ENCODE measurements around the gene TCF7L2. TPM values are rescaled to one million over a fixed set of nuclear protein-coding genes. Genes with fewer than 3 reads are reported as not detected.

TCF7L2 gene
- total RNA-seq, 1 donor from 2014 or later: 10.8 TPM

DNA sequence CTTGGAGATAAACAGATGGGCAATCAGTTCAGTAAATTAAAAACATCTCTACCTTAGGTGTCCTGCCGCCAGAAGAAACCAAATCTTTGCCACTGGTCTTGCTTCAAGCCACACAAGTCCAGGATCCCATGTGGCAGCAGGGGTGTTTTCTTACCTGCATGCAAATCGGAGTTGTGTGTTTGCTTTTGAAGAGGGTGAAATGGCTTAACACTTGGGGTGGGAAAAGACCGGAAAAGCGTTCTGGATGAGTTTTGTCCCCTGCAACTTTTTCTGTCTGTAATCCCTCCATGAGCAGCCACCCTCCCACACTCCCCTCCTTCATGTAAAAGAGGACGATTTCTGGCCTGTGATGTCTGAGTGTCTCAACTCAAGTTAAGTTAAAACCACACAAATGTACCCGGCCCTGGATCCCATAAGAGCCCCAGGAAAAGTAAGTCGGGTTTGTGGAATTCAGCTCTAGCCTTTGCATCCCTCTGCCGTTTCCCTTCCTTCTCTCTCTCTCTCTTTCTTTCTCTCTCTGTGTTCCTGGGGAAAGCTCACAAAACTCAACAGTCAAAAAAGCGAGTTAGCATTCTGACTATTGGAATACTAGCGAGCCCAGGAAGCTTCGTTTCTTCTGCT is 178.5 kb downstream of the TCF7L2 start:
- no peak for ATAC-seq

DNA sequence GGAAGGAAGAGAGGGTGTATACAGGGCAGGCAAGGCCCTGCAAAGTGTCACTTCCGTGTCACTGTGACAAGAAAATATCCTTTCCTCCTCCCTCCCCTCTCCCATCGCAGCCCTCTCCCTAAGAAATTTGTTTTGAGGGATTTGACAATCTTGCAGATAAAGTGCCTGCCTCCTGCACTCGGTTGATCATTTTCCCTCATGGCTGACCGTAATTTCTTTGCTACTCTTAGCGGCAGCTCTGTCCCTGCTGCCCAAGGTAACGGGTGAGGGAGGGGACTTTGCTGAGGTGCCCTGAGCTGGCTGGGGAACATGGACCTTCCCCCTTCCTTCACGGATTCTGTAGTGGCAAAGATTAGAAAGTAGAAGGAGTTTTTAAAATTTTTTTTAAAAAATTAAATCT is 179.1 kb downstream of the TCF7L2 start:
- ATAC-seq: no peak

DNA sequence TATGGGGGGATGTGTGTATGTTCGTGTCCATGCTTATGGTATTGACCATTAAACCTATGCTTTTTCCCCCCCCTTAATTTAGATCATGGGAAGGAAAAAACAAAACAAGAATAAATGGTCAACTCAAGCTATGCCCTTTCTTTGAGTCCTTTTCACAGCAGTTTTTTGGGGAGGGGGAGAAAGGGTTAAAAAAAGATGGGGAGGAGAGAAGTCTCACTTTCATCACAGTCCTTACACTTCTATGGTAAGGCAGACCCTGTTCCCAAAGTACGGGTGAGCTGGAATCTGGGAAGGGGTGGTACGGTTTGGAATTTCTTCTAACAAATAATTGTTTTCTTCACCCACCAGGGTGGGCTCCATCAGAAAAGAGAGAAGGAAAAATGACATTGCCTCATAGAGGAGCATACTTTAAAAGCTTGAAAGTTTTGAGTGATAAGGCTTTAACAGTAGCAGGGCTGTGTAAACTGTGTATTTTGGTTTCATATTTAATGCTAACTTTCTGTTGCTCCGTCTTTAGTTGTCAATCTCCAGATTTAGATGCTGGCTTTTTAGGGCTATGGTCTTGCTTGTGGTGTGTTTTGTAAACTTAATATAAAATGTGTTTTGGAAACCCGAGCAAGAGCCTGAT is 180.1 kb downstream of the TCF7L2 start:
- ATAC-seq: no peak

DNA sequence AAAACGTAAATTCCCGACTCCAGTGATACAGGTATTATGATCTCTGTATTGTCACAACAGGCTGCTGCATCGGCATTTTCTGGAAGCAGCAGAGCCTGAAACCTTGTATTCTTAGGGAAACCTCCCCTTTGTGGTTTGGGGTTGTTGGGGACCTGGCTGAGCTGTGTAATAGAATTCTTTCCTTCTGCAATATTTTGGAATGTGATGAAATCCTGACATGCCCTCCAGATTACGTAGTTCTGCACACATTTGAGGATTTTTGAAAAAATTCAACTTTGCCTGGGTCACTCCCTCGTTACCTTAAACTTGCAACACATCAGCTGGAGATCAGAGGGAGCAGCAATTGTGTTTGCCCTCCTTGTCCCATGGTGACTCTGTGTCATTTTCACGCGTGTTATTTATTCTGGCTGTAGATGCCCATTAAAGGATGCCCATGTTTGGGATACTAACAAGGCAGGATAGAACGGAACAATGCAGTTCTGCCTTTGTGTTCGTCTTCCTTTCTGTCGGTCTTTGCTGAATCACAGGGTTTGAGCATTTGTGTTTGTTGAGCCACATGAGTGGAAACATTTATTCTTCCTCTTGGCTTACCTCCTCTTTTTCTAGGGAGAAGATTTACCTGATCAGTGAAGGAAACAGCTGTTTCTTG is 181.7 kb downstream of the TCF7L2 start:
- ATAC-seq: no peak

DNA sequence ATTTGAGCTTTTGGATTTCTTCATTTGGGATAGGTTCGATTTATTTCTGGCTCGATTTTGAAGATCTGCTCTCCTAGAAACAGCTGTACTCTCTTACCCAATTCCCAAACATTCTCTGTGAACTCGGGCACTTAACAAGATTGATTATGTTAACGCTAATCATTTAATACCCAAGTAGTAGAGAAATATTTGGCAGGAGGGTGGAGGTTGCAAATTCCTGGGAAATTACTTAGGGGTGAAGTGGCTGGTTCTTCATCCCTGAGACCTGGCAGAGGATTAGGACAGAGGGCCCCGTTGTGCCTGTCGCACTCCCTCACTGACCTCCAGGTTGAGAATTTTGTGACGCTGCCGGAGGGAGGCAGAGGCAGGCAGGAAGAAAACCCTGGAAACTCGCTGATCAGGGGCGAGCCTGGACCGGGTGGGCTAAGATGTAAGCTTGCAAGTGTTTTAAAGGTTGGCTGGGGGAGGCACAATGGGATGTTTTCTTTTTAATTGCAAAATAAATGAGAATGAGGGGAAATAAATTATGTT is 182.6 kb downstream of the TCF7L2 start:
- ATAC-seq: no peak

DNA sequence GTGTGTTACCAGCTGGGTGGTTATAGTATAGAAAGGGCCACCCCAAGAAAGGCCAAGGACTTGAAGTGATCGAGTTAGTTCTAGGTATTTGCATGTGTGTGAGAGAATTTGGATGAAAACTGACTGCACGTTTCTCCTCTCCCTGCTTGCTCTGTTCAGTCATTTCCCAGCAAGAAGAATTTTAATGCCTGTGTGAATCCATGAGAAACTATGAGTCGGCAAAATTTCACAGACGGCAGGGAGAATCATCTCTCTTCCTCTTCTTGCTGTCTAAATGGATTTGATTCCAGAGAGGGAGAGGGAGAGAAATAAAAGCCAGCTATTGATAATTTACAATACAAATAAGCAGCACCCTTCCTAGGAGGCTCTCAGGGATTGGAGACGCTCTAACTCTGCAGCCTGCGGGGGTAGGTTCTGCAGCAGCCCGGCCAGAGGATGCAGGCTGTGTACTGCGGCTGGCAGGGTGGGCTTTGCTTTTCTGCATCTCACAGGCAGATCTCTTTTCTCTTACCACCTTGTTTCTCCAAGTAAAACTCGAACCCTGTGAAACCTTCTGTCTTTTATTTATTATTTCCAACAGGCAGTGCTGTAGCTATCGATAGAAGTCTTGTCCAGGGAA is 183.6 kb downstream of the TCF7L2 start:
- ATAC-seq: no peak

DNA sequence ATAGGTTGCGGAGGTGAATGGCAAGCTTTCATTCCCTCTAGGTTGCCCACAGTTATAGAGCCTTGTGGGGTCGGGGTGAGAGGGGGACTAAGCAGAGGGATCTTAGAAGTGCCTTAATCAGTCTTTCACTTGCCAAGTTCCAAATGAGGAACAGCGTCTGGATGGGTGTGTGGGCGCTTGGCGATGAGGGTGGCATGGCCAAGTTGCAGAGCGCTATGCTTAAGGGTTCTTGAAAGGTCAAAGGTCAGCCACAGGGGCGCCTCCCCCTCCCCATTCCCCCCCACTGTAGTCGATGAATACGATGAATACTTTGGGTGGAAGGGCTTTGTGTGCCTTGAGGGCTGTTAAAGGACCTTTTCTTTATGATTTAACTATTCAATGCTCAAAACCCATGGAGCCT is 185.0 kb downstream of the TCF7L2 start:
- no peak for ATAC-seq

DNA sequence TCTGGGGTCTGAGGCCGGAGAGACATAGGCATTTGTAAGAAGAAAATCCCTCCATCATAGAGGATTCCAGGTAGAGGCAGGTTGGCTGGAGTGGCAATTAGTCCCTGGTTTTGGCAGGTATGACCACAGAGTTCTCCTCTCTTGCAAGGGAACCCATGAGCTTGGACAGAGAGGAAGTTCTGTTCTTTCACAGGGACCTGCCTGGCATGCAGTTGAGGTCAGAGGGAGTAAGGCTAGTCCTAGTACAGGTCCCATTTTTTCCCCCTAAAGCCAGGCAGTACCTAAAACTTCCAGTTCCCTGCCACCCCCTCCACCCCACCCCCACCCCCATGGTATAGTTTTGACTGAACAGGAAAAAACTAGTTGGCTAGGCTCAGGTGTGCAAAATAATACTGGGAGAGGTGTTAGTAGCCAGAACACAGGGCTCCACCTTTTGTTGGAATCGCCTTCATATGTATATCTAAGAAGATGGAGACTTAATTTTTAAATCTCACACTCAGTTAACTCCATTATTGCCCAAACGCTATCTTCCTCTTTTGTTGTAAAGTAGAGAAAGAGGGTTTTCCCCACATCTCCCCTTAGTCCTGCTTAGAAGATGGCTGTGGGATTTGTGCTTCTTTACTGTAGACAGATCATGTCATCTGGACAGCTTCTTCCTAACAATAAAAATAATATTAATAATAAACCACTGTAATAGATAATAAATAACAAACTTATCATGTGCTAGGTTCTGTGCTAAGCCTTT is 188.1 kb downstream of the TCF7L2 start:
- no peak for ATAC-seq

DNA sequence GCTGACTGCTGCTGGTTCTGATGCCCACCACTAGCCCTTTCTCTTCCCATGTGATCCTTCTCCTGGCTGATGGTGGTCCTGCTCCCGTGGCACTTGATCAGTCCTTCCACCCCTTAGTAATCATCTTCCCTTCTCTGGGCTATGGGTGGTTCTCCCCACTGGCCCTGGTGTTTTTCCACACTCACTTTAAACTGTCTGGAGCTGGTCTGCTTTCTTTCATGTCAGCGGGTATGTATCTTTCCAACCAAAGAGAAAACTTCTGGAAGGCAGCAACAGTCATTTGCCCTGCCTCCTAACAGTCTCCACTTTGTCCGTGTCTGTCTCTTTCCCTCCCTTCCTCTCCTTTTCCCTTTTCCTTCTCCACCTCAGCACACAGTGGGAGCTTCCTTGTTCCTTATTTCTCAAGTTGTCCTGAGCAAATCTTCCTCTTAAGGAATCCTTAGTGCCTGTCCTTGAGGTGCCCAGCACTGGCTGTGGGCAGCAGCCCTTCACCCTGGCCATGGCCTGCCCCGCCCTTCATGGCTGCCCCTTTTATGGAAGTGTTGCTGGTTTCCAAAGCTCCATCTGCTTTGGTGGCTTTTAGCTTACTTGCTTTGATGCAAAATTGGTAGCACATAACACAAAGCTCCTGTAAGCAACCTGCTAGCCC is 189.0 kb downstream of the TCF7L2 start:
- ATAC-seq: no peak

DNA sequence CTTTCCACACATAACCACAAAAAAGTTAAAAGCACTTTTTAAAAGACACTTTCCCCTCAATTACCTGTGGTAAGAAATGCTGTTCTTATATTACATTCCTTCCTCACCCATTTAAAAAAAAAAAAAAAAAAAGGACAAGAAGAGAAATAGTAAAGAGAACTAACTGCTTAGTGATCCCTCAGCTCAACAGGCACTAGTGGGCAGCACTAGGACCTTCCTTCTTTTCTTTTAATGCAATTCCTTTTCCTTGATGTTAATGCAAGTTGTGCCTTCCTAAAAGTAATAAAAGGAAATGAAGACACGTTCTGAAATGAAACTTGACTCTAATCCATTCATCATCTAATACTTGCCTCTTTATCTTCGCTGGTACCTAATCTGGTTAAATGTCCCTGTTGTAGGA is 189.7 kb downstream of the TCF7L2 start:
- no peak for ATAC-seq

DNA sequence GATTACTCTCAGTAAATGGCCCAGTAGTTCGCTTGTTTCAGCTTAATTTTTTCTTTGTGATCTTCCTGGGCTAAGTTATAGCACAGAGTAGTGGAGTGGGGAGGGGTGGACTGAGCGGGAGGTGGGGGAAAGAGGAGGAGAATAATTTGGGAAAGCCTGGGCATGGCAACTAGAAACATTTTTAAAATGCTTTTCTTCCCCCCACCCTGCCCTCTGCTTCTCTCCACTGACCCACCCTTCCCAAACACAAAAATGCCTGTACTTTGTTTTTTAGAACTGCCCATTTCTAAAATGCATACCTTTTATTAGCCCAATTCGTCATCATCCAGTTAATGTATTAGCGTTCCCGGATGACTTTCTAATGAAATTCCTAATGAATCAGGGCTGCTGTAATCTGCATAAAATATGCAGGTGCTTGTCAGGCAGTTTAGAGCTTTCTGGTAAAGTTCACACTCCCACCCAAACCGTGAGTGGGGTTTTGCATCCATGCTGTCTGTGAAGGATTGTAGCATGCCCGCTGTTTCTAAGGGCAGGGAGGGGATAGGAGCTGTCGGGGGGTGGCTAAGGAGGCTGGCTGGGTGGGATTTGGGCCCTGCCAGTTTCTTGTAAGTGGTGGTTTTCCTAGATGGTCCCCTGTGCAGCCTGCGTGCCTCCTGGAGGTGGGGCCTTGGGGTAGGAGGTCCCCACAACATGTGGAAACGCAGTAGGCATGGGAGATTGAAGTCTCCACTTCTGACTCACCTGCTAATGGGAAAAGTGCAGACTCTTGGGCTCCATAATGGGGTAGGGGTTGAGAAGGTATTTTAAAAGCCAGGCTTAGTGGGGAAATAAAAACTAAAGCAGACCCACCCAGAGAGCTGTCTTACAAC is 190.3 kb downstream of the TCF7L2 start:
- ATAC-seq: no peak

DNA sequence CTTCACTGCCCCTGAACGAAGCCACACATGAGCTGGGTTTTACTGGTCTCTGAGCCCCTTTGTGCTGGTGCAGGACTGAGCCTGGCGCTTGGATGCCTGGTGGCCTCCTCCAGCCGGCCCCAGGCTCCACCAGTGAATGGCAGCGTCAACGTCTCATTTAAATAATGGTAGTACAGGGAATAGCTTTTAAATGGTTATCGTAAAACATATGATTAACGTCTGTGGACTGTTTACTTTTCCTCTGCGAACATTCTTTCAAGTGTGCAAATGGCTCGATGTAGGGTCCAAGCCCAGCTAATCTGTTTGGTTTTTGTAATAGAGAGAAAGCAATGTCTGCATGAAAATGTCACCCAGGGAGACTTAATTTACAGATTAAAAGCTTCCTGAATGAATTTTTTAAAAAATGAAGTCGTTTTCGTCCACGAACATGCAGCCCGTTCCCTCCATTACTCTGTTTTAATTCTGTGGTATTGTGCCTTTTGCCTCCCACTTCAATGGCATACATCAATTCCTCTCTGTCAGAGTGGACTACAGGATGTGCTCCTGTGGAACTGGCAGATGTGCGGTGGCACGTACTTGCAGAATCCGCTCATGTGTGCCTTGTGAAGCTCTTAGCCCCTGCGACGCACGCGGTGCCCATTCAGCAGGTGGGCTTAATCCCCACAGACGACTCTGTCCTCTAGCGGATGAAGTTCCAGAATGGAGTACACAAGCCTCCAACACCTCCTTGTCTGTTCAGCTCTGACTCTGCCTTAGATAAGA is 192.7 kb downstream of the TCF7L2 start:
- no peak for ATAC-seq

DNA sequence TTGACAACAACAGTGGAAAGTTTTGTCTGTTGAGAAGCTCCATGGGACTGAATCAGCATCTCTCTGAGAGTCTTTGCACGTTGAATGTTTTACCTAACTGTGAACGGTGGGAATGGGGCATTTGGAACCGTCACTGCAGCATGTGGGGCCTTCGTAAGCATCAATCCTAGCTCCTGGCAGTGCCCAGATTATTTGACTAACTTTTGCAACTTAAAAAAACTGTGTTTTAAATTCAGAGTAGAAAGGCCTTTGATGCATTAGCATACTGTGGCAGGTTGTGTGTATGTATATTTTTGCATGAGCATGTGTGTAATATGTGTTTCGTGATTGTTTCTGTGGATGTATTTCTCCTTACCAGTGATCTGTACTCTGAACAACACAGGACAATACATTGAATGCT is 194.5 kb downstream of the TCF7L2 start:
- ATAC-seq: no peak

DNA sequence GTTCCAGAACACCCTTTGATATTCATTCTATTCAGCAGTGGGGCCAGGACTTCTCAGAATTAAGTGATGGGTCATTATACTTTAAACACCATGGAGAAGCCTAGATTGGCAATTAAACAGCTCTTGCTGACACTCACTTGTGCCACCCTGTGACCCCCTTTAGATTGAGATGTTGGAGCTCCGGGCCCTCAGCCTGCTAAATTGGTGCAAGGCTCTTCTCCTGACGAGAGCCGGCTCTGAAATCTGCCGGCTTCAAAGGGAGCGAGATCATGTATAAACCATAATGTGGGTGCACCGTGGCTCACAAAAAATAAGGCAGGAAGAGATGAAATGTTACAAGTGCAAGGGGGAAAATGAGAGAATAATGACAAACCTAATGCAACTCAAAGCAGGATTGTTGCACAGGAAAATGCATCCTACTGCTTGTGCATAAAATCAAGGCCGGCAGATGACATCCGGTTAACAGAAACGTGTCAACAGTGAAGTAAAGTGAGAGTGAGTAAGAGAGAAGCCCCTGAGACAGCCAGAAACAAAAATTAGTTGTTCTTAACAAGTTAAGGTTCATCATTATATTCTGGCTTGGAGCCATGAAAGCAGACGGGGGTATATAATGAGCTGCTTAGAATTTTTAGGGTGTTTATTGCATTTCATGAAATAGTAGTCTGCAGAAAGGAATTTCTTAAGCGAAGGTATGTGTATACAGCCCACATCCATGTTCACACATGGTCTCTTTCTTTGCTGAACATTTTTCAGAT is 198.2 kb downstream of the TCF7L2 start:
- ATAC-seq: no peak

DNA sequence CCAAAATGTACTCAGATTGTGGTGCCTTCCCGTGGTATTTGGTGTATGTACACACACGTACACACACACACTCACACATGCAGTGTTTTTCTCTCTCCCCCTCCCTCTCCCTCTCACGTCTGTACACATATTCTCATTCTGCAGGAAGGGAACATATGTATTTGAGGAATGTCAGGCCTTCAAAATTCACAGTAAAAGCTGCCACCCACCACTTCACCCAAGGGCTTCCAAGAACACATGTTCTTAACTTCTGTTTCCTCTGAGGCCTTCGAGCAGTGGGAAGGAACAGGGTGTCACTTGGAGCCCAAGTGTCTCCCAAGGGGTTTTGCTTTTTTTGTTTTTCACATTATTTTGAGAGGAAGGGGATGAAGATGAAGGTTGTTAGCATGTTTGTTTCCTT is 198.9 kb downstream of the TCF7L2 start:
- no peak for ATAC-seq

DNA sequence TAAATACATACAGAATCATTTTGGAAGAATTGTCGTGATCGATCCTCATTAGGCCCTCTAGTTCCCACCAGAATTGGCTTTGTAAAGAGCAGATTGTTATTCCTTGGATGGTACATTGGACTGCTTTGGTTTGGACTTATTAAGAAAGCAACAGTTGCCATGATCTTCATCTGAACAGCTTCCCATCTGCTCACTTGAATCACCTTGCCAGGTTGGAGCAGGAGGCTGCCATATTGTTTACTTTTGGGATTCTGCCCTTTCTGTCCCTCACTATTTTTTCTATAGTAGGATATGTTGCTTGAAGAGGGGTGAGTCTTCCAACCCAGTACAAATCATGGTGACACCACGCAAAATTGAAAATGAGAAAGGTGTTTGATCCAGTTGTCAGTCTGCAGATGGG is 199.6 kb downstream of the TCF7L2 start:
- ATAC-seq: no peak

DNA sequence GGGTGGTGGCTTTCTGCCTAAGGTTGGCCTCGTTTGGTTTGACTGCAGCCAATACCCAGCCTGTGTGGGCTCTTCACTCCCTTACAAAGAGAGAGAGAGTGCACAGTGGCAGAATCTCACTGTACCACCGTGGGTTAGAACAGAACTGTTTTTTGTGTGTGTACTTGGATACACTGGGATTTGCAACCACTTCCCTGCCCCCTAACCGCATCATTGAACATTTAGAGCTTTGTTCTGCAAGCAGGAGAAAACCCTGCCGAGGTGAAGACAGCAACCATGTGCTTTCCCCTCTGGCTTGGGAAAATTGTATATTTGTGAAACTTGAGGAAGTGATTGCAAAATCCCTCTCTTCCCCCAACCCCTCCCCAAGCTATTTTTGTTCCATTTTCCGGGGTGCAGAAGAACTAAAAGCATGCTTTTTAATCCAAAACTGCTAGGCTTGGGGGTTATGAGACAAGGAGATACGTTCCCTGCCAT is 201.2 kb downstream of the TCF7L2 start:
- no peak for ATAC-seq

DNA sequence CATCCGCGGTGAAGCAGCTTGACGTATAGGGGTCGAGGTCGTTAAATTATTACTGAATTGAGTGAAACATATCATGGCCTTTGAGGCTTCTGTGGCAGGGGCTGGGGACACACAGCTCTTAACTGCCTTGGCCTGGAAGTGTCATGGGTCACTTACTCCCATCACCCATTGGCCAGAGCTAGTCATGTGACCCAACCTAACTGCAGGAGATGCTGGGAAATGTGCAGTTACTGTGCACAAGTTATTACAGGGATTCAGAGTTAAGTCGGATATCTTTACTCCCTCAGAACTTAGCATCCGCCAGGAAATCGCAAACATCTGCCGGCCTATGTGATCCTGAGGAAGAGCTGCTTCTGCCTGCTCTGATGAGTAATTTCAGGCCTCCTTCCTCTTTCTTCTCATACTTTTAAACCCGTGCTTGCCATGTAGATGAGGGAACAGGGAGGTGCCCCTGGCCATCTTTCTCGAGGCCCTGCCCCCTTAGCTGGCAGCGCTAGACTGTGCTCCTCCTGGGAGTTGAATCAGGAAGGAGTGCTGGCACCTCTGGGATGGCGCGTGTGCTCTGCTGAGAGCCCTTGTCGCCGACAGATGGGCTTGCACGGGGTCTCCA is 203.6 kb downstream of the TCF7L2 start:
- no peak for ATAC-seq

DNA sequence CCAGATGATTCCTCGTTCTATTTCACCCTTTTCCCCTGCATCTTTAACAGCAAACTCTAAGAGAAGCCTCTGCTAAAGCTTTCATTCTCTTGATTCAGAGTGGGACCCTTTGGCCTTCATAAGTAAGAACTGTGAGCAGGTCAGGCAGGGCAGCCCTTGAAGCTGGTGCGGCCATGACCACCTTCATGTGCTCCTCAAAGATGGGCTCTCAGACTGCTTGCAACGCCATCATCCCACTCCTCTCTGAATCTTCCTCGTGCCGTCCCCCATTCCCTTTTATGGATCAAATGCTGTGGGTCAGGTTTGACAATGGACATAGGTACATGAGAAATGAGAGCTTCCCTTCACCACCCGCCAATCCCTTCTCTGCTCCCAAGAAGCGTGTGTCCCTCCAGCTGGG is 207.4 kb downstream of the TCF7L2 start:
- no peak for ATAC-seq
